Measurements from ENCODE around the gene PIANP. TPM values are rescaled to one million over a fixed set of nuclear protein-coding genes. Genes with fewer than 3 reads are reported as not detected.
A peak's percentile ranks its signal among the peaks of the same experiment; 100 is the strongest.

The PIANP gene
- total and polyA plus RNA-seq, 4 donors: 0.23 to 1.4 (median 0.31) TPM

DNA sequence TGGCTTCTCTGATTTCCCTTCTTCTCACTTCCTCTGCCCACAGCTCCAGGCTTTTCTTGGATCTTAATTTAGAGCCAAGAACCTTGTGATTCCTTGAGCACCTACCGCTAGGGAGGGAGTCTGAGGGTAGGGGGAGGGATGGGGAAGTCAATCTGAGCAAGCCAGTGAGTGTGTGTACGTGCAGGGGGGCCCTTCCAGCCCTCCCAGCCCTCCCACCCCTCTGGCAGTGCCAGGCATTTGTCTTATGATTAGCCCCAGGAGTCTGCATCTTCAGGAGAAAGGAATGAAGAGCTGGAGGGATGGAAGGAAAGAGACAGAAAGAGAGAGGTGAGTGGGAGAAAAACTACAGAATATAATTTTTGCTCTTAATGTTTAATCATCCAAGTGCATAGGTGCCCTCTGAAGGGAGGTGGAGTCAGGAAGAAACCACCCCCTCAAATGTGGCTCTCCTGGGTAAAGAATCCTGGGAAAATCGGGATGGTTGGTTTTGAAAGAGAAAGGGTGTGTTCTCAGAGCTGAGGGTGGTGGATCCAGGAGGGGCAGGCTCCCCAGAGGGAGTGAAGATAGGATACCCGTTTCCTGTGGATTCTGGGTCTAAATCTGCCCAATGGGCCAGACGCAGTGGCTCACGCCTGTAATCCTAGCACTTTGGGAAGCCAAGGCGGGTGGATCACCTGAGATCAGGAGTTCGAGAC lies 2.1 kb downstream of the PIANP start:
- Histone ChIP-seq H3K36me3 (ENCODE audit: control insufficient read depth in 4 of 4, insufficient read depth in 4 of 4, low read length in 4 of 4) (no peaks in the 10 kb centered on the region), H3K4me1 (ENCODE audit: control insufficient read depth in 5 of 5, insufficient read depth in 5 of 5, low read length in 5 of 5) (peaks cover 0 to 12% (median 6%) of the 10 kb centered on the region in 5 donors), H3K4me3 (no peak overlapping the region), H3K27me3 (ENCODE audit: control insufficient read depth in 3 of 3, insufficient read depth in 3 of 3, low read length in 2 of 3) (peaks cover 0 to 25% (median 24%) of the 10 kb centered on the region in 3 donors), H3K9ac (ENCODE audit: insufficient read depth in 1 of 2, low read length in 2 of 2) (no peak overlapping the region), H3K9me3 (ENCODE audit: control insufficient read depth in 4 of 4, insufficient read depth in 3 of 4, low read length in 3 of 4) (peaks cover 0 to 3% (median 0%) of the 10 kb centered on the region in 4 donors), H3K27ac (ENCODE audit: low read depth in 1 of 2, low read length in 1 of 2) (no peak overlapping the region)
- WGBS, 2 donors: 62 to 66% methylated on average over 8 of the region's 8 CpGs
- TF ChIP-seq, protein P1, sequence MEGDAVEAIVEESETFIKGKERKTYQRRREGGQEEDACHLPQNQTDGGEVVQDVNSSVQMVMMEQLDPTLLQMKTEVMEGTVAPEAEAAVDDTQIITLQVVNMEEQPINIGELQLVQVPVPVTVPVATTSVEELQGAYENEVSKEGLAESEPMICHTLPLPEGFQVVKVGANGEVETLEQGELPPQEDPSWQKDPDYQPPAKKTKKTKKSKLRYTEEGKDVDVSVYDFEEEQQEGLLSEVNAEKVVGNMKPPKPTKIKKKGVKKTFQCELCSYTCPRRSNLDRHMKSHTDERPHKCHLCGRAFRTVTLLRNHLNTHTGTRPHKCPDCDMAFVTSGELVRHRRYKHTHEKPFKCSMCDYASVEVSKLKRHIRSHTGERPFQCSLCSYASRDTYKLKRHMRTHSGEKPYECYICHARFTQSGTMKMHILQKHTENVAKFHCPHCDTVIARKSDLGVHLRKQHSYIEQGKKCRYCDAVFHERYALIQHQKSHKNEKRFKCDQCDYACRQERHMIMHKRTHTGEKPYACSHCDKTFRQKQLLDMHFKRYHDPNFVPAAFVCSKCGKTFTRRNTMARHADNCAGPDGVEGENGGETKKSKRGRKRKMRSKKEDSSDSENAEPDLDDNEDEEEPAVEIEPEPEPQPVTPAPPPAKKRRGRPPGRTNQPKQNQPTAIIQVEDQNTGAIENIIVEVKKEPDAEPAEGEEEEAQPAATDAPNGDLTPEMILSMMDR (IDR thresholded peaks at IDR 0.05; ENCODE audit: control extremely low read depth, extremely low read depth): no peak
- DNase-seq (no peak), ATAC-seq (ENCODE audit: insufficient read depth, low FRiP score) (no peak)

DNA sequence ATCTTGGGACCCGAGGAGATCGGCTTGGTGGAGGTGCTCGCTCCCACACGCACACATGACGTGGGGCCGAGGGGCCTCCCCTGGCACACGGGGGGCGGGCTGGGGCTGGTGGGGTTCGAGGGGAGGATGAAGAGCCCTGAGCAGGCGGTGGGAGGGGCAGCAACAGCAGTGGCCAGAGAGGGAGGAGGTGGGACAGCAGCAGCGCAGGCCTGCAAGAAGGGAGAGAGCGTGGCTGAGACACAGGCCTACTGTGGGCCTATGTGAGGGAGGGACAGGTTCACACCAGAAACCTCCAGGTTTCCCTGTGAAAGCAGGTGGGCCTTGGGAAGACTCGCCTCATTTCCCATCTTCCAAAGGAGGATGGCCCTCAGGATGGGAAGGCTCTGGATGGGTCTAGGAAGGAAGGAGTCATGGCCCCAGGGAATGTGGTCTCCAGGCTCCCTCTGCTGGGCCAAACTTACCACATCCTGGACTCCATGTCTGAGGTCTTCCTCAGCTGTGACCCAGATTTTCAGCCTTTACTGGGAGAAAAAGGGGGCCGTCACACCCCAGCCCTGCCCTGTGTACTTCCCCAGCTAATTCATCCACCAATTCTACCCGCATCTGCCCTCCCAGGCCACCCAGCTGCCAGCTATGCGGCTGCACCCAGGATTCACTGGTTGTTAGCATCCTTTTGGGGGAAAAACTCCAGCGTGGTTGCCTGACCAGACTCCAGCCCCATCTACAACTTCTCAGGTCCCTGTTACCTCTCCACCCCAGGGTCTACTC lies 2.8 kb downstream of the PIANP start:
- Histone ChIP-seq H3K36me3 (ENCODE audit: control insufficient read depth in 4 of 4, insufficient read depth in 4 of 4, low read length in 4 of 4) (no peaks in the 10 kb centered on the region), H3K4me3 (no peak overlapping the region), H3K27ac (ENCODE audit: low read depth in 1 of 2, low read length in 1 of 2) (no peak overlapping the region), H3K27me3 (ENCODE audit: control insufficient read depth in 3 of 3, insufficient read depth in 3 of 3, low read length in 2 of 3) (peaks cover 0 to 24% (median 24%) of the 10 kb centered on the region in 3 donors), H3K9ac (ENCODE audit: insufficient read depth in 1 of 2, low read length in 2 of 2) (no peak overlapping the region), H3K4me1 (ENCODE audit: control insufficient read depth in 5 of 5, insufficient read depth in 5 of 5, low read length in 5 of 5) (peaks cover 0 to 16% (median 6%) of the 10 kb centered on the region in 5 donors), H3K9me3 (ENCODE audit: control insufficient read depth in 4 of 4, insufficient read depth in 3 of 4, low read length in 3 of 4) (peaks cover 0 to 3% (median 0%) of the 10 kb centered on the region in 4 donors)
- DNase-seq (peak; percentile 61 to 67 (median 64)), ATAC-seq (ENCODE audit: insufficient read depth, low FRiP score) (no peak)
- WGBS, 2 donors: 75 to 77% methylated on average over 17 of the region's 17 CpGs
- TF ChIP-seq, protein P1 (IDR thresholded peaks at IDR 0.05; ENCODE audit: control extremely low read depth, extremely low read depth): peak; percentile 1

DNA sequence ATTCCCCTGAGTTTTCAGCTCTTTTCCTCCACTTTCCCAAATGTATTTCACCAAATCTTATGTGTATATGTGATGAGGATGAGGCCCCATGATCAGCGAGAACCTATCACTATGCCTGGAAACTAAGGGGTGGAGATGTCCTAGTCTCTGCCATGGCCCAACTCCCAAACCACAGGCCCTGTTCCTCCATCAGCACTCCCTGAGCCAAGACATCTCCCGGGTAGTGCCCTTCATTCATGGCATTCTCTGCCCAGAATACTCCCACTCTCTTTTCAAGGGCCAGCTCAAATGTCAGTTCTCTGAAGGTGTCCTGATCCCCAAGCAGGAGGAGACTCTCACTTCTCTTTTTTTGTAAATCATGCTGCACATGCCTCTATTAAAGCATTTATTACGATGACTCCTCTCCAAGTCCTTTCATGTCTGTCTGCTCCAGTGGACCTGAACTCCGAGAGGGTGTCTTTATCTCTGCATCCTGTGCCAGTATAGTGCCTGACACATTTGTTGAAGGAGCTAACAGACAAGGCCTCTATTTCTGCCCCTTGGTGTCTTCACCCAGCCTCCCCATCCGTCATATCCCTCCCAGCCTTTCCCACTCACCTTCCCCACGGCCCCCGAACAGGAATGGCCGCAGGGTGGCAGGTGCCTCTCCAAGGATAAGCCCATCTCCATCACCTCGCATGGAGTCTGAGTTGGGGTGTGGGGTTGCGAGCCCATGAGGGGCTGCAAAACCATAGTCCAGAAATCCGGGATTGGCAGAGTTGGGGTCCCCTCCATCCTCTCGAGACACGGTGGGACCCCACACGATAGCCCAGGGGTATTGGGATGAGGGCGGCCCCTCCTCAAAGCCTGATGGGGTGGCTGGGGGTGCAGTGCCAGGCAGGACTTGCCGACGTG lies 3.7 kb downstream of the PIANP start:
- no peak for DNase-seq
- Histone ChIP-seq H3K27me3 (ENCODE audit: control insufficient read depth in 3 of 3, insufficient read depth in 3 of 3, low read length in 2 of 3) (peaks cover 0 to 20% (median 18%) of the 10 kb centered on the region in 3 donors), H3K36me3 (ENCODE audit: control insufficient read depth in 4 of 4, insufficient read depth in 4 of 4, low read length in 4 of 4) (no peaks in the 10 kb centered on the region), H3K27ac (ENCODE audit: low read depth in 1 of 2, low read length in 1 of 2) (no peak overlapping the region), H3K9me3 (ENCODE audit: control insufficient read depth in 4 of 4, insufficient read depth in 3 of 4, low read length in 3 of 4) (peaks cover 0 to 3% (median 0%) of the 10 kb centered on the region in 4 donors), H3K9ac (ENCODE audit: insufficient read depth in 1 of 2, low read length in 2 of 2) (no peak overlapping the region), H3K4me3 (no peak overlapping the region), H3K4me1 (ENCODE audit: control insufficient read depth in 5 of 5, insufficient read depth in 5 of 5, low read length in 5 of 5) (peaks cover 0 to 16% (median 6%) of the 10 kb centered on the region in 5 donors)
- no peak for ATAC-seq (ENCODE audit: insufficient read depth, low FRiP score)
- 83 to 86% methylated on average over 17 of the region's 17 CpGs for WGBS, 2 donors
- TF ChIP-seq, protein P1 (IDR thresholded peaks at IDR 0.05; ENCODE audit: control extremely low read depth, extremely low read depth): no peak
